HG02870 (cell line): ENCODE measurements around the gene RNF220.

Experiments
- ATAC-seq: cut with Tn5 transposase; IDR thresholded peaks from one replicate; pipeline ENCODE4 v1.9.1; 2021; ENCODE audit warnings: mild to moderate bottlenecking, moderate library complexity; ENCODE audit not compliant: unreplicated experiment

Gene RNF220

DNA sequence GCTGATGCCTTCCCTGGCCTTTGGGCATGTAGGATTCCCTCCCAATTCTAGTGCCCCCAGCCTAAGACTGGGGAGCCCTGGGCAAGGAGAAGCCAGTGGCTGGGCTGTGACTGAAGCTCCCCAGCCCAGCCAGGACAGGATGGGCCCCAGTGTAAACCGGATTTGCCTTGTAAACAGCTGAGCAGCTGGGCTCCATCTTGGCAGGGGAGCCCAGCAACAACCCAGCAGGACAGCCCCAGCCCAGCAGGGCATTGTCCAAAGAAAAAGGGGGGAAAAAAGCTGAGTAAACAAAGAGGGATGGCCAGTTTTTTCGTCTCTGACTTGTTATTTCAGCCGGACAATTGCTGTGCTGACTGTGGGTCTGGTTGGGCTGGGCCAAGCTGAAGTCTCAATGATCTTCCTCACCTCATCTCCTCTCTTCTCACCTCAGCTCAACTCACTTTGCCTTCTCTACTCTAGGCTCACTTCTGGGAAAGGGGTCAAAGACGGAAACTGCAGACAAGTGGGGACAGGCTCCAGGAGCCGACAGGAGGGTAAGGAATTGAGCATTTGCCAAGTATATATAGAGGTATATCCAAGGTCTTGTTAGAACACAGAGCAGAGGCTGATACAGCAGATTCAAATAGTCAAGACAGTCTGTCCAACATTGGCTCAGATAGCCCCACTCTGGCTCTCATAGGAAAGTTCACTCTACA is 171.5 kb downstream of the RNF220 start:
- ATAC-seq: no peak

DNA sequence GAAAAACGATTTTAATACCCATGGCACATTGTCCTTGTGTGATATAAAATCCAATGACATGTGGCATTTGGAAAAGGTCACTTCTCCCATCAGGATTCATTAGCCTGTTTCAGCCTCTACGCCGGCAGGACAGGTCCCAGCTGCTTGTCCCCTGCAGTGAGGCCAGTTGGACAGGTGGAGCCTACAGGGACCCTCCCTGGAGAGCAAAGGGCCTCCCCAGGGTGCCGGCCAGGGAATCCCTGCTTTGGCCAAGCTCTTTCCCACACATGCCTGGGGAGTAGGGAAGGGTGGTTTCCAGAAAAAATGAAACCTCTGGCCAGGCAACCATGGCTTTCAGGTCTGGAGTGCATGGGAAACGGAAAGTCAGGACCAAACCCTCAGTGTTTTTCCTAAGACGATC is 176.2 kb downstream of the RNF220 start:
- no peak for ATAC-seq

DNA sequence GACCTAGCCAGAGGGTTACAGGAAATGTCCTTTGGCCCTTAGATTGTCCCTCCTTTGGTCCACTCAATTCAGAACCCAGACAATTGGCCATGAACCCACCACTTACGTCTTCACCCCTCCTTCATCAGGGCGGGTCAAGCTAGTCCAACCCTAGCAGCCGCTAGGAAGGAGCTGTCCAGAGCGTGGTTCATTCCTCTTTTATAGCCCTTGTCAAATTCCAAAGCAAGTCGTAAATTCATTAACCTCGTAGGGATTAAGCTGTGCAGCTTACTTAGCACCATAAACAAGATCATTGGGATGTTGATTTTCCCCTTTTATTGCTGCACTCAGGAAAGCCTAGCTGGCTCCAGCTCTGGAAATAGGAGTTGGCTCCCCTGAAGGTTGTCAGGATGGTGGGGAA is 179.1 kb downstream of the RNF220 start:
- ATAC-seq: no peak

DNA sequence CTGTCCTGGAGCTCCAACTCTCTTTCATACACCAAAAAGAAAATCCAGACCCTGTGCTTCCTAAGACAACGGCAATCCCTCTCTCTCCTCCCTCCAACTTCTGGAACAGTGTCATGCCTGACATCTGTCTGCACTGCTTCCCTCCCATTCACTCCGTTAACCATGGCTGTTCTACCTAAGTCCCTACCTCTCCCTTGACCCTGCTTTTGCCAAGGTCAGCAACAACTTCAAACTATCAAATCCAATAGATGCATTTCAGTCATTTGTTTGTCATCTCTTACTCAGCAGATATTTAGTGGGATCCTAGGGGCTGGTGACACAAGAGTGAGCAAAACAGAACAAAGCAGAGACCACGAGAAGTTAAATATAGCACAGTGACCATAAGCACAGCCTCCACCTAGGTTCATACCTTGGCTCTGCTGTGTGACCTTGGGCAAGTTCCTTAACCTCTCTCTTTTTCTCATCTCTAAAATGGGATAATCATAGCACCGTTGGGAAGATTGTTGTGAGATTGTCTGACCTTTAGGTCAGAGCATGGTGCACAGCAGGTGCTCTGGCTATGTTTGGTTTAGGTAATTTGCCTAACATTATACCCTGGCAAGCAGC is 180.4 kb downstream of the RNF220 start:
- no peak for ATAC-seq

DNA sequence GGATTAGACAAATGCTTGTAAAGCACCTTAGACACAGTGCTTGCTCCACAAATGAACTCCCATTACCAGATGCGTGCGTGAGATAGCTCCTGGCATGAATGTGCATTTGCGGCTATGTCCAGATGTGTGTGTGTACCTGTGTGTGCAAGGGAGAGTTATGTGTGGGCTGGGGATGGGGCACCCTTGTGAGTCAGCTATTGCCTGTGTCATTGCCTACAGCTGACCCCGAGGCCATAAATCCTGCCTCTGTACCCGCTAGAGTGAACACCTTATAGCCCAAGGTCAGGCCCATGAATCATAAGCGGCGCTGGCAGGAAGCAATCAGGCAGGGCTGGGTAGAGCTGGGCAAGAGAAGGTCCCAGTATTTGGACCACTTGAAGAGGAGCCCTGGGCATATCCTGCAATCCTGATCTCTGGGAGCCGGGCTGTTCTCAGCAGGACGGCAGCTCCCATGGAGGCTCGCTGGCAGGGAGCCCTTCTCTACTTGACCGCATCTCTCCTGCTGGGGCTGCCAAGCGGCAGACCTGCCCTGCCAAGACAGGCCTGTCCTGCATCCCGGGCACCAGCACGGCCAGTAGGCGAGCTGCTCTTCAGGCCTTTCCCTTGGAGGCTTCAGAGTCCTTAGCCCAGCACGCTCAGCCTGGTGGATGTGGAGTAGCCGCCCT is 182.9 kb downstream of the RNF220 start:
- no peak for ATAC-seq

DNA sequence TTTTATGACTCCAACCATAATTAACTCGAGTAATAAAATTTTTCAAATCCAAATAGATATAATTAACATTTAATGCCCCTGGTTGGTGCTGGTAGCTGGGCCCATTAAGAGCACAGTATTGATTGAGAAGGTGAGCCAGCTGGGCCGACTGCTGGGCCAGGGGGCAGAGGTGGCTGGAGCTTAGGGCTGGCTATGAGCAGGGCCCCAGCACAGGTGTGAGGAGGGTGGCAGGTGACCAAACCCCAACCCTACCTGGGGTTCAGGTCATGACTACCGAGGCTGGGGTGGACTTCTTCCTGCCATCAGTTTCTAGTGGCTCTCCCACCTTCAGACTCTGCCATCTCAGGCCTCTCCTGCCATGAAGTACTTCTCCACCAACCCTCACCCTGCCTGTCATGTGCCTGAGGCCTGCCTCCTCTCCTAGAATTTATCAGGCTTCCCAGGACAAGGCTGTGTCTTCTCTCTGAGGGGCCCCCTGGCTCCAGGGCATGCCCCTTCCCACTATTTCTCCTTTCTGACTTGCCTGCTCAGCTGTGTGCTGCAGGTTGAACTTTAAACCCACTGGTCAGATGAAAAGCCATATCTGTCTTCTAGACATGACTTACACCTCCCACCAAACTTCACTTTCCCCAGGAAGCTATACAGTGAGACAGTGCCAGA is 183.6 kb downstream of the RNF220 start:
- ATAC-seq: no peak

DNA sequence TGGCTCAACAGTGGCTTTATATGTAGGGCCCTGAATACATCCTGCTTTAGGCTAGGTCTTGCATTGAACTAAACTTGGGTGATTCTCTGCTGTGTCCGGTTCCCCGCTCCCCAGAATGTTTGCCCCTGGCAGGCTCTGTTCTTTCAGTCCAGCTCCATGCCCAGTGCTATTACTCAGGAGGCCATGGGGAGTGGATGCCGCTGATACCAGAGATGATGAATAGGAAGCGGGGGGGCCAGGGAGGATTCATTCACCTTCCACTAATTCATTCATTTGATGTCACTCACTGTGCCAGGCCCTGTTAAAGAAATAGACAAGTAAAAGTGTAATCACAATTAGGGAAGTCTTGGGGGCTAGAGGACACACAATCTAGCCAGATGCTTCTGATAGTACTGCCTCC is 185.4 kb downstream of the RNF220 start:
- ATAC-seq: no peak

DNA sequence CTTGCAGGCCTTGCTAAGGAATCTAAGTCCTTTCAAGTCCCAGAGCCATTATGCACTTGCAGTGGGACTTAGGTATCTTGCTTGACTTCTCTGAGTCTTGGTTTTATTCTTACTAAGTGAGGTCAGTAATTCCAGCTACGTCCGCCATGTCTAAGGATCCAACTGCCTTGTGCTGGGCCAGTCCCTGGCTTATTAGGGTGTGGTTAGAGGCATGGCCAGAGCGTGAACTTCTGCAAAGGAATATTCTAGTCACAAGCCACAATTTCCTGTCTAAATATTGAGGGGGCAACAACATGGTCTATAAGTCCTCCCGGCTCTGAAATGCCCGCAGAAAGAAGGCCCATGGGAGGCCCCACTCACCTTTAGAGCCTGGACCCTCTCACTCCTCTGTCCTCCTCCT is 186.3 kb downstream of the RNF220 start:
- no peak for ATAC-seq

DNA sequence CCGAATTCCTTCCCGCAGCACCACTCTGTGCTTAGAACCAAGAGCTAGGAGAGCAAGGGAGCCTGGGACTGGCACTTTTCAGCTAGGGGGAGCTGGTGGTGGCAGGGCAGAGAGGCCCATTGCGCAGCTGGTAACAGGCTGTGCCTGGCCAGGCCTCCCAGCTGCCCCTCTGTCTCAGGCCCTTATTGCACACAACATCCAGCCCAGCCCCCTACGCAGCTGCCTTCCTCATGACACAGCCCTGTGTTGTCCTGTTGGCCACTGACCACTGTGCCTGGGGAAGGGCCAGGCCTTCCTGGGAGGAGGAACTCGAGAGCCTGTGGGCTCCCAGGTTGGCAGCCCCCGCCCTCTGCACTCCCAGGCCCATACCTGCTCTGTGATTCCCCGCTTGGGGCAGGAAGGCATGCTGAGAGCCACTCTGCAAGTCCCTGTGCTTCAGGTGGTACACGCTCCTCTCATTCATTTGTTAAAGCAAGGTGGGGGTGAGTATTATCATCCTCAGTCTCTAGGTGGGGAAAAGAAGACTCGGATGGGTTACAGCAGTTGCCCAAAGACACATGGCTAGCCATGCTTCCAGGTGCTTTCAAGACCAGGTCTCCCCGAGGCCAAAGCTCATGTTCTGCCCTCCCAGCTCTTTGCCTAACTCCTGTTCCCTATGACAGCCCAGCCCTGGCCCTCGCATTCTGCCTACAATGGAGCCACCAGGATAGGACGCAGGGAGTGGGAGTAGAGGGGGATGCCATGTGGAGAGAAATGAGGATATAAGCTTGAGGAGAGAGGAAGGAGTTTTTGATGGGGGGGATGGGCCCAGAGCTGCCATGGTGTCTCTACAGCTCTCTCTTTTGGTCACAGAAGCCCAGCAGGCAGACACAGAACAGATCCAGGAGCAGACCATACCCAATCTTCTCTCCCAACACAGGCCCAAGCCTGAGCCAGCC is 187.4 kb downstream of the RNF220 start:
- ATAC-seq: no peak

DNA sequence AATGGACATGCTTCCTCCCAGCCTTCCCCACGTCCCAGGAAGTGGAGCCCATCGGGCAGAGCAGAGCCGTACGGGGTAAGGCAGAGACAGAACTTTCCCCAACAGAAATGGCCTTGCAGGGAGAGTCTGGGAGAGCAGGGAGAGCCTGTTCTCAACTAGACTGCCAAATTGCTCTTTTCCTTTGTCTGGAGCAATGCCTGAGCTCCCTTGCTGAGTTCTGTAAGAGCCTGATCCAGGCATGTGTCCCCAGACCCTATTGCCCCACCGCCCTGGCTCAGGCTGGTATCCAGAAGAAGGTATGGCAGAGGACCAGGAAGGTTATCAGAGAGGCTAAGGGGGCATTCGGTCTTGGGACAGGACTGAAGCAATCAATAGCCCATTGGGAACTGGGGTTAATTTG is 189.3 kb downstream of the RNF220 start:
- ATAC-seq: no peak

DNA sequence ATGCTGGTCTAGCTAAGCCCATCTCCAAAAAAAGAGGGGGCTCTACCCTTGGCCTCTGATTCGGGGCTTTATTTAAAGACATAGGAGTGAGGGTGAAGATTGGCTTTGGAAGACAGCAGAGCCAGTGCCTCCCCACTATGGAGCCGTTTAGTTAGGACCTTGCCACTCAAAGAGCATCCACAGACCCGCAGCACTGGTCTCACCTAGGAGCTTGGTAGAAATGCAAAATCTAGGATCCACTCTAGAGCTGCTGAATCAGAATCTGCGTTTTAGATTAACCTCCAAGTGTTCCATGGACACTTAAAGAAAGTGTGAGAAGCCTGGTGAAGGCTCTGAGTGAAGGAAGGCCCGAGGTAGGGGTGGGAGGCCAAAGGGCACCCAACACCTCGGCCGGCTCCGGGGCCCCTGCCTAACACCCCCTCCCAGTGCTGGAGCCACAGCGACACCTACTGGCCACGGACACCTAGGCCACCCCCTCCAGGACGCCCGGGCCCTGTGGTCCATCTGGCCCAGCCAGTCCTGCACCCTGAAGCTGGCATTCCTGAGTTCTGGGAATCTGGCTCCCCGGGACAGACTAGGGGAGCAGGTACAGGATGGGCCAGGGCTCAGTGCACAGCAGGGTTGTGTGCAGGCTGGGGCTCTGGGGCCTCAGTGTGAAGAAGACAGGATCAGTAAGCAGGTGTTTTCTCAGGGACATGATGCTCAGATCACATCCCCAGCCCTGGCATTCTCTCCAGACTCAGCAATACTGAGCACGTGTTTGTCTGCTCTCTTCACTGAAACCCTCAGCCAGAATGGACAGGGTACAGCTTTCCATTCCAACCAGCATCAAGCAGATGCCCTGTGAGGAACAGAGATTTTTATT is 190.0 kb downstream of the RNF220 start:
- ATAC-seq: no peak

DNA sequence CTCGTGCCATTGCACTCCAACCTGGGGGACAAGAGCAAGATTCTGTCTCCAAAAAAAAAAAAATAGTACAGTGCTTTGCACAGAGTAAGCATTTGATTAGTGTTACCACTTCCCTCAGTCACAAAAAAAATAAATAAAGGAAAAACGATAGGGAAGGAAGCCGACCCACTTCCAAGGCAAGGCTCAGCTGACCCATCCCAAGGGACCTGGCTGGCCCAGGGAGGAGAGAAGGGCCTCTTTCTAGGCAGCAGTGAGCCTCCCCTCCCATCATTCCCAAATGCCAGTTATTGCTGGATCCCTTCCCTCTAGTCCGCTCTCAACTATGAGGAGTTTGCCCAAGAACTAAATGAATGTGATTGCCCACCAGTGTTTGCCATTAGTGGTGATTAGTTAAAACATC is 191.5 kb downstream of the RNF220 start:
- no peak for ATAC-seq

DNA sequence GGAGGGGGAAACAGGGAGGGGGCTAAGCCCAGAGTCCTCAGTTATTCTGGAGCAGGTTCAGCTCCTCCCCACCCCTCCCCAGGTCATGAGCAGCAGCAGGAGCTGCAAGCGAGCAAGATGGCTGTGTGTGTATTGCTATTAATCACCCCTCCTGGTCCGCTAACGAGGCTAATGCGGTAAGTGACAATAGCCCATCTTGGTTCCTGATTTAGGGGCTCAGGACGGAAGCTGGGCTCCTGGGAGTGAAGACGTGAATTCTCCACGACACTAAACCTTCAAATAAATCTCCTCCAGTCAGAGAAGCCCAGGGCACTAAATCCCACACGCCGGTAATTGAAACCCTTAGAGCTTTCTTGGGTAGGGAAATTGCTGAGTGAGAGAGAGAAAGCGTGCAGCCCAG is 193.1 kb downstream of the RNF220 start:
- ATAC-seq: no peak

DNA sequence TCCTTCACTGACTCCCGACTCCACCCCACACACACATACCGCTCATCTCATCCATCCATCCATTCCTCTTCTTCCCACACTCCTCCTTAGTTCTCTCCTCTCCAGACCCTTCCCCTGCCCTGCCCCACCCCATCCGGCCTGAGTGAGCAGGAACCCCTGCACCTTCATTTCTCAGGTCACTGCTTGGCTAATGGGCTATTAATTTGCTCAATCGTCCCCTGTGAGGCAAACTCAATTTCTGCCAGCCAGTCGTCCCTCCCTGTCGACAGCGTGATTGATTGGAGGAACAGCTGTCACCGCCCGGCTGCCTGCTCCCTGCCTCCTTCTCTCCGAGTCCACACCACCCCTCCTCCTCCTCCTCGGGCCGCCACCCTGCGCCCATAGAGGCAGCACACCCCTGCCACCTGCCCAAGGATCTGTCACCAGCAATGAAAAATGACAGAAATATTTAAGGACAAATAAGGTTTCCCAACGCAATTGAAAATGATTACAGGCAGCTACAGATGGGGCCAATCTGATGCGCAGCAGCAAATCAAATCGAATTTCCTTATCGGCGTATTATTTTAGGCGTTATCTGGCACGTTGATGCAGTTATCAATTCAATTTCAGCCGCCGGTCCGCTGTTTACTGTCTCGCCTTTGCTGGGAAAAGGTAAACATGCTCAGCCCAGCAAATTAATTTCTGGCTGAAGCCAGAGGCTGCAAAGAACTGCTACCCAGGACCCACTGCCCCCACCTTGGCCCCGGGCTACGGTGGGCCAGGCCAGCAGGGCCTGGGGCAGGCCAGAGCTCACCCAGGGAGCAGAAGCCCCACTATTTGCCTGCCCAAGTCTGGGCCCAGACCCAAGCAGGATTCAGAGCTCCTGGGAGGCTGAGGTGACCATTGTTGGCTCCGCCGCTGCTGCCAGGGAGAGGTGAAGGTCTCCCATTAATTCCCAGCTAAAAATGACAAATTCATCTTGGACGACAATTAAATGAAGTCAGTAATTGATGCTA is 197.9 kb downstream of the RNF220 start:
- ATAC-seq: no peak

DNA sequence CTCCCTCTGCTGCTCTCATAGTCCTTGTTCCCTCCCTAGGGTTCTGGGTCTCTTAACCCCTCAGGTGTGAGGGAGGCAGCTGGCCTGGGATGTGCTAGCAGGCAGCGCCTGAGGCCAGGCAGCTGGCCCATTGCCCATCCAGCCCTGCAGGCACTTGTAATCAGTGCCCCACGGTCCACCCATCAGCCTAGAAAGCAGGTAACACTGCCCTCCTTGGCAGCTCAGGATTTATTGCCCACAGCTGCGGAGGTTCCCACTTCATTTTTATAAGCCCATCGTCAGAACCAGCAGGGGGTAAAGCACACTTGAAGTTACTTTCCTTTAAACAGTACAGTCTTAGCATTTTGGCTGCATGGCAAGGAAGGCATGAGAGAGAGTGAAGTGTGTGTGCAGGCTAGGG is 198.7 kb downstream of the RNF220 start:
- no peak for ATAC-seq

DNA sequence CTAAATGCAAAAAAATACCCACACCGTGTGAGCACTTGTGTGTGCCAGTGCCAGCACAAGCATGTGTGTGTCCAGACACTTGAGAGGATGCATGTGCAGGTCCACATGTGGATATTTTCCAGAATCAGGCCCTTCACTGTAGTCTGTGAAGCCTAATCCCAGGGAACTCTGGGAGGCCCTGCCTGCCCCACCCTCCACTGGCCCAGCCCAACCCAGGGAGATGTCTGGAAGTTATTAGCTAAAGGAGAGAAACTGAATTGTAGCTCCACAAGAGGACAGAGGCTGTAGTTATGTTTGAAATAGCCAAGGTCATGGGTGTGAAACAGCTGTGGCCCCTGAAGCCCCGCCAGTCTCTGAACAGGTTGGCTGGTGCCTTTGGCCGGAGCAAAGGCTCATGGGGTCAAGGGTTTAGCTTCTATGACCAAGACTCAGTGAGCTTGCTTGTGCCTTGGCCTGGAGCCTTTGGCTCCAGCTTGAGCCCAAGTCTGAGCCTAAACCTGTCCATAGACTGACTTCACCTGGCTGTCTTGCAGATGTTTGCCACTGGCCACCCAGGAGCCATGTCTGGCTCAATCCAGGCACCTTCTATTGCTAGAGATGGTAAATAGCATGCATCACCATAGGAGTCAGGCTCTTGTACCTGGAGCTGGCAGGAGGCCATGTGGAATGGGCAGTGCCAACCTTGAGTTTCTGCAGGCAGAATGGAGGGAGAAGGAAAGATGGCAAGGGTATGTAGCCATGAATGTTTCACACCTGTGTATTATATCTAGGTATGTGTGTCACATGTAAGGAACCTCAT is 199.3 kb downstream of the RNF220 start:
- no peak for ATAC-seq

DNA sequence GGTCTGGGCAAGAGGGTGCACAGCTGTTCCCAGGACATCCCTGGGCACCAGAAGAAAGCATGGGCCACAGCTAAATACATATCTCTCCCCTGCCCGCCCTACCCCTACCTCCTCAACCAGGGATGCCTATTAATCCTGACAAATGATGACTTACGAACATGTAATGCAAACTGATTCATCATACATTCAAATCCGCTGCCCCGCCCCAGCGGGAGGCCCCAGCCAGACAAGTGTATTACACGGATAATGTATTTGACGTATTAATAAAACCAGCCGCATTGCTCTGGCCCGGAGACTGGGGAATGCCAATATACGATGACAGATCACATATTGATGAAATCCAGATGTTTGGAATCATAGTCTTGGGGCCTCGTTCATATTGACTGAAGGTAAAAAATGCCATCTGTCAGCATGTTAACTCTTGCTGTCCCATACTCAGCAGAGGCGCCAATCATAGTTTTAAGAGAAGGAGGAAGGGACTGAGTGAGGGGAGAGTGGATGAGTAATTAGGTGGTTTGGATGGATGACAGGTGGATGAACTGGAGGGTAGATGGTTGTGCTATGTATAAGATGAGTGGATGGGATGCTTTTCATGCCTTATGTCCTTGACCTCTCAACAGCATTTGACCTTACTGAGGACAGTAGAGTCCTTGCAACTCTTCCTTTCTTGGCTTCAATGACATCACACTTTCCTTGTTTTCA is 201.0 kb downstream of the RNF220 start:
- no peak for ATAC-seq
